Keratinocyte (primary cell): ENCODE results near the gene MMD. TPM values are rescaled to one million over a fixed set of nuclear protein-coding genes. Genes with fewer than 3 reads are reported as not detected.

Experiments
- DNase-seq: peaks from one replicate; pipeline ENCODE4 v3.0.0-alpha.2; 2011; ENCODE audit warnings: low read depth, missing footprints, low spot score
- FAIRE-seq: peaks from 2 replicates; lab custom pipeline; 2011; peaks lifted over from hg19 to GRCh38; lab: Jason Lieb, UNC
- H2AFZ ChIP-seq: 2 replicates; pipeline ENCODE4 v1.6.0; 2012; ENCODE audit warnings: low read length, control low read depth, inconsistent platforms; ENCODE audit not compliant: control insufficient read depth
- H3K27ac ChIP-seq: 2 replicates; pipeline ENCODE4 v1.5.1; 2011; ENCODE audit warnings: low read length; ENCODE audit not compliant: control insufficient read depth, insufficient read depth
- H3K27me3 ChIP-seq: 3 replicates; pipeline ENCODE4 v1.6.0; 2011; ENCODE audit warnings: low read length; ENCODE audit not compliant: control insufficient read depth, insufficient read depth; ENCODE audit errors: extremely low read depth
- H3K36me3 ChIP-seq, 2 experiments: 2 replicates in 1 of 2; 3 replicates in 1 of 2; pipeline ENCODE4 v1.5.1; 2011; ENCODE audit warnings: low read length in 2 of 2, mild to moderate bottlenecking in 1 of 2; ENCODE audit not compliant: control insufficient read depth in 2 of 2, insufficient read depth in 2 of 2; ENCODE audit errors: extremely low read depth in 1 of 2
- H3K4me1 ChIP-seq: 3 replicates; pipeline ENCODE4 v1.5.1; 2011; ENCODE audit warnings: low read length; ENCODE audit not compliant: control insufficient read depth, insufficient read depth; ENCODE audit errors: extremely low read depth
- H3K4me2 ChIP-seq: 3 replicates; pipeline ENCODE4 v1.6.0; 2011; ENCODE audit warnings: low read depth, low read length; ENCODE audit not compliant: control insufficient read depth, insufficient read depth; ENCODE audit errors: extremely low read depth
- H3K4me3 ChIP-seq, 3 experiments: fragments of 200-600 bp in 1 of 3; sonication (generic) in 1 of 3; 2 replicates in 2 of 3; 3 replicates in 1 of 3; pipeline ENCODE4 v1.5.1; 2011 to 2016; ENCODE audit warnings: low read length in 3 of 3, mild to moderate bottlenecking in 3 of 3, control low read depth in 2 of 3, inconsistent platforms in 1 of 3, low read depth in 1 of 3, mixed read lengths in 1 of 3, mixed run types in 1 of 3, moderate library complexity in 1 of 3; ENCODE audit not compliant: control insufficient read depth in 2 of 3, insufficient read depth in 2 of 3; ENCODE audit errors: extremely low read depth in 1 of 3
- H3K79me2 ChIP-seq: 2 replicates; pipeline ENCODE4 v1.6.0; 2012; ENCODE audit warnings: low read length; ENCODE audit not compliant: control insufficient read depth, insufficient read depth
- H3K9ac ChIP-seq: 3 replicates; pipeline ENCODE4 v1.6.0; 2011; ENCODE audit warnings: low read length; ENCODE audit not compliant: control insufficient read depth, insufficient read depth; ENCODE audit errors: extremely low read depth
- H3K9me1 ChIP-seq: 3 replicates; pipeline ENCODE4 v1.6.0; 2011; ENCODE audit warnings: low read length; ENCODE audit not compliant: control insufficient read depth, insufficient read depth; ENCODE audit errors: extremely low read depth
- H3K9me3 ChIP-seq: 2 replicates; pipeline ENCODE4 v1.5.1; 2012; ENCODE audit warnings: low read depth, low read length; ENCODE audit not compliant: control insufficient read depth
- H4K20me1 ChIP-seq: 3 replicates; pipeline ENCODE4 v1.6.0; 2011; ENCODE audit warnings: low read length; ENCODE audit not compliant: control insufficient read depth, insufficient read depth; ENCODE audit errors: extremely low read depth
- CTCF ChIP-seq, 3 experiments: IDR thresholded peaks in 1 of 3; conservative IDR thresholded peaks in 1 of 3; optimal IDR thresholded peaks in 1 of 3; 2 replicates in 2 of 3; 3 replicates in 1 of 3; pipeline versions ENCODE3 to v1.5.1; 2011; ENCODE audit warnings: low read length in 3 of 3, mild to moderate bottlenecking in 3 of 3, moderate library complexity in 2 of 3, control low read depth in 1 of 3, inconsistent platforms in 1 of 3; ENCODE audit not compliant: insufficient read depth in 2 of 3; ENCODE audit errors: extremely low read depth in 1 of 3
- EZH2 ChIP-seq: IDR thresholded peaks from one replicate; pipeline ENCODE4 v1.6.1; 2012; ENCODE audit warnings: inconsistent platforms, mild to moderate bottlenecking, low read length, moderate library complexity
- dilution Hi-C: fragments of 300-500 bp; cut with MboI; formaldehyde crosslinking; loops from one replicate; pipeline ENCODE4 v1.7.0; 2020; ENCODE audit warnings: low sequenced_read_pairs; ENCODE audit not compliant: extremely low pct_ligation_motif_present
- polyA plus RNA-seq, 5 experiments: library from polyadenylated mRNA; depleted of rRNA in 3 of 5; stranded (reverse) in 3 of 5; stranded (forward) in 1 of 5; unstranded in 1 of 5; fragments of >200 nt; gene quantifications; 1 replicate in 1 of 5; 2 replicates in 3 of 5; 3 replicates in 1 of 5; pipeline versions ENCODE4 v1.2.1 to v1.2.3, GENCODE V29; 2011 to 2012; ENCODE audit warnings: missing spikeins in 2 of 5, low read depth in 1 of 5, low replicate concordance in 1 of 5

Gene MMD
- polyA plus RNA-seq, 1 donor (not counting 4 experiments of a cell fraction or from before 2014, with no cell fraction given) = 6.4 TPM

GRCh38 chr17:55441544-55441943 lies 19.9 kb upstream of the MMD start:
- no peaks in the 10 kb centered on the region for H3K9me3 ChIP-seq
- no peak overlapping the region for H3K9ac ChIP-seq
- dilution Hi-C loops = no loop called here
- H3K79me2 ChIP-seq = no peaks in the 10 kb centered on the region
- no peak overlapping the region for H3K27ac ChIP-seq
- no peak overlapping the region for H3K4me2 ChIP-seq
- no peaks in the 10 kb centered on the region for H3K9me1 ChIP-seq
- no peaks in the 10 kb centered on the region for H3K36me3 ChIP-seq
- no peak for TF ChIP-seq CTCF (optimal IDR thresholded peaks at IDR 0.05 in 1 of 3, IDR thresholded peaks at IDR 0.05 in 1 of 3, conservative IDR thresholded peaks at IDR 0.05 in 1 of 3; ENCODE audit: extremely low read depth in 1 of 3, insufficient read depth in 2 of 3, low read length in 3 of 3)
- no peak for TF ChIP-seq EZH2
- H3K4me3 ChIP-seq = no peak overlapping the region
- no peak for FAIRE-seq
- no peak for DNase-seq
- peaks cover 6% of the 10 kb centered on the region for H3K4me1 ChIP-seq
- no peaks in the 10 kb centered on the region for H4K20me1 ChIP-seq
- H2AFZ ChIP-seq = no peak overlapping the region
- no peaks in the 10 kb centered on the region for H3K27me3 ChIP-seq

GRCh38 chr17:55440391-55440790 lies 18.8 kb upstream of the MMD start:
- Histone ChIP-seq H3K4me2 (peak overlapping the region; percentile 37), H3K27me3 (no peaks in the 10 kb centered on the region), H4K20me1 (no peaks in the 10 kb centered on the region), H3K36me3 (no peaks in the 10 kb centered on the region), H3K4me1 (peaks cover 13% of the 10 kb centered on the region), H3K79me2 (no peaks in the 10 kb centered on the region), H3K9me3 (no peaks in the 10 kb centered on the region), H3K4me3 (no peak overlapping the region), H2AFZ (no peak overlapping the region), H3K9ac (no peak overlapping the region), H3K27ac (no peak overlapping the region), H3K9me1 (no peaks in the 10 kb centered on the region)
- dilution Hi-C loops = no loop called here
- no peak for DNase-seq
- no peak for FAIRE-seq
- no peak for TF ChIP-seq CTCF (optimal IDR thresholded peaks at IDR 0.05 in 1 of 3, IDR thresholded peaks at IDR 0.05 in 1 of 3, conservative IDR thresholded peaks at IDR 0.05 in 1 of 3; ENCODE audit: extremely low read depth in 1 of 3, insufficient read depth in 2 of 3, low read length in 3 of 3)
- TF ChIP-seq EZH2 = no peak
